Neural progenitor cell (in vitro differentiated cells): ENCODE data around the gene ZNF888.

ENCODE experiments used
- CTCF ChIP-seq: fragments of 200-600 bp; sonication (generic); IDR thresholded peaks from 2 replicates; pipeline ENCODE4 v1.5.1; 2017; ENCODE audit warnings: antibody characterized with exemption, mild to moderate bottlenecking
- EZH2 ChIP-seq: fragments of 200-600 bp; sonication (generic); IDR thresholded peaks from 2 replicates; pipeline ENCODE4 v1.6.1; 2017; ENCODE audit warnings: antibody characterized with exemption, mild to moderate bottlenecking, moderate library complexity

DNA sequence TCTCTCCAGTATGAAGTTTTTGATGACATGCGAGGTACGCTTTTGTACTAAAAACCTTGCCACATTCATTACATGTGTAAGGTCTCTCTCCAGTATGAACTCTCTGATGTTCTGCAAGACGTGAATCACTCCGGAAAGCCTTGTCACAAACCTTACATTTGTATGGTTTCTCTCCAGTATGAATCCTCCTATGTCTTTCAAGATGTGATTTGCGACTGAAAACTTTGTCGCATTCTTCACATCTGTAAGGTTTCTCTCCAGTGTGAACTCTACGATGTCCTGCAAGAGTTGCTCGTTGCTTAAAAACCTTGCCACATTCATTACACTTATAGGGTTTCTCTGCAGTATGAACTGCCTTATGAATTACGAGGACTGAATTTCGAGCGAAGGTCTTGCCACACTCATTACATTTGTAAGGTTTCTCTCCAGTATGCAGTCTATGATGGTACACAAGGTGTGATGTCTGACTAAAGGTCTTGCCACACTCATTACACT is 42.3 kb downstream of the ZNF888 start:
- TF ChIP-seq EZH2: no peak
- no peak for TF ChIP-seq CTCF
